Endothelial cell (in vitro differentiated cells): ENCODE data around the gene CRISP2. TPM values are rescaled to one million over a fixed set of nuclear protein-coding genes. Genes with fewer than 3 reads are reported as not detected.
"Not testable (repeated sequence)": the region's sequence is repeated elsewhere in the genome, so short reads cannot be mapped to it uniquely, and the experiment has no call there.

Experiments used
- DNase-seq: peaks from one replicate; pipeline ENCODE4 v3.0.0; 2021; ENCODE audit warnings: low spot score
- H3K27ac Mint-ChIP-seq: one replicate; pipeline ENCODE4 v1.8.0; 2021; ENCODE audit warnings: mixed read lengths, inconsistent platforms; ENCODE audit not compliant: unreplicated experiment
- H3K27me3 Mint-ChIP-seq: one replicate; pipeline ENCODE4 v1.8.0; 2021; ENCODE audit warnings: mild to moderate bottlenecking, moderate library complexity, mixed read lengths, inconsistent platforms; ENCODE audit not compliant: unreplicated experiment
- H3K36me3 Mint-ChIP-seq: one replicate; pipeline ENCODE4 v1.8.0; 2021; ENCODE audit warnings: mild to moderate bottlenecking, low read depth, mixed read lengths, inconsistent platforms; ENCODE audit not compliant: unreplicated experiment
- H3K4me1 Mint-ChIP-seq: one replicate; pipeline ENCODE4 v1.8.0; 2021; ENCODE audit warnings: mild to moderate bottlenecking, mixed read lengths, inconsistent platforms; ENCODE audit not compliant: unreplicated experiment
- H3K4me3 Mint-ChIP-seq: one replicate; pipeline ENCODE4 v1.8.0; 2021; ENCODE audit warnings: mild to moderate bottlenecking, mixed read lengths, inconsistent platforms; ENCODE audit not compliant: unreplicated experiment
- H3K9me3 Mint-ChIP-seq: one replicate; pipeline ENCODE4 v1.8.0; 2021; ENCODE audit warnings: mixed read lengths, inconsistent platforms; ENCODE audit not compliant: unreplicated experiment
- CTCF ChIP-seq: fragments of 200-600 bp; sonication (generic); IDR thresholded peaks from one replicate; pipeline ENCODE4 v1.5.0; 2021; ENCODE audit warnings: antibody characterized with exemption; ENCODE audit not compliant: unreplicated experiment
- total RNA-seq: library from RNA; stranded (reverse); fragmentation: NEBNext Ultra II Directional; extraction: Animal tissue kit (Norgen Biotek cat#: 25700); gene quantifications from one replicate; pipeline ENCODE4 v1.2.1, GENCODE V29; 2021; ENCODE audit not compliant: unreplicated experiment

The CRISP2 gene
- total RNA-seq, 1 donor from 2014 or later = not detected

GRCh38 chr6:49668083-49668511, 45.2 kb downstream of the CRISP2 start:
- H3K36me3 Mint-ChIP-seq = peaks cover 5% of the 10 kb centered on the region
- no peak overlapping the region for H3K4me3 Mint-ChIP-seq
- peaks cover 2% of the 10 kb centered on the region for H3K27me3 Mint-ChIP-seq
- peaks cover 6% of the 10 kb centered on the region for H3K9me3 Mint-ChIP-seq
- peaks cover 11% of the 10 kb centered on the region for H3K4me1 Mint-ChIP-seq
- no peak for TF ChIP-seq CTCF
- H3K27ac Mint-ChIP-seq = no peak overlapping the region
- no peak for DNase-seq

- peaks cover 16% of the 10 kb centered on the region for H3K4me1 Mint-ChIP-seq
- TF ChIP-seq CTCF = no peak
- peaks cover 2% of the 10 kb centered on the region for H3K27me3 Mint-ChIP-seq
- no peak overlapping the region for H3K4me3 Mint-ChIP-seq
- H3K9me3 Mint-ChIP-seq = peaks cover 6% of the 10 kb centered on the region
- H3K27ac Mint-ChIP-seq = no peak overlapping the region
- H3K36me3 Mint-ChIP-seq = peaks cover 5% of the 10 kb centered on the region
- DNase-seq = no peak
These were observed 46.2 kb downstream of the CRISP2 start for GRCh38 chr6:49666930-49667757.

GRCh38 chr6:49666480-49666879, 46.9 kb downstream of the CRISP2 start:
- H3K27me3 Mint-ChIP-seq = peaks cover 3% of the 10 kb centered on the region
- H3K4me1 Mint-ChIP-seq = peaks cover 23% of the 10 kb centered on the region
- TF ChIP-seq CTCF = no peak
- H3K9me3 Mint-ChIP-seq = peaks cover 4% of the 10 kb centered on the region
- no peak overlapping the region for H3K4me3 Mint-ChIP-seq
- DNase-seq = no peak
- H3K27ac Mint-ChIP-seq = no peak overlapping the region
- H3K36me3 Mint-ChIP-seq = peaks cover 4% of the 10 kb centered on the region

- Mint-ChIP-seq H3K4me3 (no peak overlapping the region), H3K36me3 (no peaks in the 10 kb centered on the region), H3K9me3 (no peaks in the 10 kb centered on the region), H3K4me1 (peaks cover 35% of the 10 kb centered on the region), H3K27me3 (peaks cover 2% of the 10 kb centered on the region), H3K27ac (no peak overlapping the region)
- DNase-seq = no peak
- no peak for TF ChIP-seq CTCF
These were observed 48.5 kb downstream of the CRISP2 start for GRCh38 chr6:49664817-49665216.

- Mint-ChIP-seq H3K4me1 (peaks cover 35% of the 10 kb centered on the region), H3K27ac (peak overlapping the region; percentile 79)
- not testable (repeated sequence) for H3K4me3 Mint-ChIP-seq, H3K27me3 Mint-ChIP-seq, H3K9me3 Mint-ChIP-seq, DNase-seq, H3K36me3 Mint-ChIP-seq
These were observed 49.3 kb downstream of the CRISP2 start for GRCh38 chr6:49664054-49664453.
